ENCODE data around the gene SND1.

GRCh38 chr7:127730658-127731276 is 78.8 kb downstream of the SND1 start:
- TF ChIP-seq, protein P1, sequence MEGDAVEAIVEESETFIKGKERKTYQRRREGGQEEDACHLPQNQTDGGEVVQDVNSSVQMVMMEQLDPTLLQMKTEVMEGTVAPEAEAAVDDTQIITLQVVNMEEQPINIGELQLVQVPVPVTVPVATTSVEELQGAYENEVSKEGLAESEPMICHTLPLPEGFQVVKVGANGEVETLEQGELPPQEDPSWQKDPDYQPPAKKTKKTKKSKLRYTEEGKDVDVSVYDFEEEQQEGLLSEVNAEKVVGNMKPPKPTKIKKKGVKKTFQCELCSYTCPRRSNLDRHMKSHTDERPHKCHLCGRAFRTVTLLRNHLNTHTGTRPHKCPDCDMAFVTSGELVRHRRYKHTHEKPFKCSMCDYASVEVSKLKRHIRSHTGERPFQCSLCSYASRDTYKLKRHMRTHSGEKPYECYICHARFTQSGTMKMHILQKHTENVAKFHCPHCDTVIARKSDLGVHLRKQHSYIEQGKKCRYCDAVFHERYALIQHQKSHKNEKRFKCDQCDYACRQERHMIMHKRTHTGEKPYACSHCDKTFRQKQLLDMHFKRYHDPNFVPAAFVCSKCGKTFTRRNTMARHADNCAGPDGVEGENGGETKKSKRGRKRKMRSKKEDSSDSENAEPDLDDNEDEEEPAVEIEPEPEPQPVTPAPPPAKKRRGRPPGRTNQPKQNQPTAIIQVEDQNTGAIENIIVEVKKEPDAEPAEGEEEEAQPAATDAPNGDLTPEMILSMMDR (IDR thresholded peaks at IDR 0.05): no peak
- no peak for TF ChIP-seq POLR2A (IDR thresholded peaks at IDR 0.05)
